H1 (cell line): ENCODE measurements around the gene FBXL16. TPM values are rescaled to one million over a fixed set of nuclear protein-coding genes. Genes with fewer than 3 reads are reported as not detected.
A peak's percentile ranks its signal among the peaks of the same experiment; 100 is the strongest.

Source experiments
- ASH2L ChIP-seq: fragments of 200-600, 300-600 bp; sonication (generic); IDR thresholded peaks from one replicate; pipeline ENCODE4 v1.7.1; 2017; ENCODE audit warnings: low read length
- BACH1 ChIP-seq: IDR thresholded peaks from 2 replicates; pipeline ENCODE4 v1.6.1; 2012; ENCODE audit warnings: low read length, improper control_type of control experiment
- CREB1 ChIP-seq: IDR thresholded peaks from 2 replicates; pipeline ENCODE4 v1.6.1; 2012; ENCODE audit warnings: inconsistent platforms
- GABPA ChIP-seq: IDR thresholded peaks from 2 replicates; pipeline ENCODE4 v1.6.1; 2011; ENCODE audit warnings: mild to moderate bottlenecking, low read length, moderate library complexity, borderline replicate concordance; ENCODE audit not compliant: insufficient read depth
- JUN ChIP-seq: IDR thresholded peaks from 2 replicates; pipeline ENCODE4 v1.6.1; 2011; ENCODE audit warnings: low read depth, mild to moderate bottlenecking, improper control_type of control experiment, low read length
- JUND ChIP-seq: IDR thresholded peaks from 2 replicates; pipeline ENCODE4 v1.6.1; 2011; ENCODE audit warnings: mild to moderate bottlenecking, improper control_type of control experiment, low read length
- KDM4A ChIP-seq: IDR thresholded peaks from one replicate; pipeline ENCODE4 v1.7.1; 2012; ENCODE audit warnings: low read depth, mild to moderate bottlenecking, moderate library complexity, low read length, inconsistent platforms; ENCODE audit not compliant: severe bottlenecking
- RBBP5 ChIP-seq: IDR thresholded peaks from 2 replicates; pipeline ENCODE4 v1.7.1; 2012; ENCODE audit warnings: low read depth, mild to moderate bottlenecking, inconsistent platforms, low read length, moderate library complexity, borderline replicate concordance
- SIN3A ChIP-seq, 2 experiments: IDR thresholded peaks in 1 of 2; conservative IDR thresholded peaks in 1 of 2; 2 replicates each; pipeline ENCODE4 v1.6.1; 2011 to 2012; ENCODE audit warnings: low read length in 2 of 2, improper control_type of control experiment in 1 of 2, low read depth in 1 of 2, mild to moderate bottlenecking in 1 of 2
- polyA plus RNA-seq, 7 experiments: library from polyadenylated mRNA; depleted of rRNA in 3 of 7; stranded (reverse) in 5 of 7; unstranded in 2 of 7; fragments of >200 nt in 5 of 7; fragments of 200-250 nt in 2 of 7; gene quantifications; 1 replicate in 5 of 7; 2 replicates in 1 of 7; 4 replicates in 1 of 7; pipeline versions ENCODE4 v1.2.1 to v1.2.3, GENCODE V29; 2011 to 2013; ENCODE audit warnings: missing spikeins in 2 of 7, mixed read lengths in 2 of 7
- total RNA-seq: library from RNA; stranded (reverse); fragmentation: NEBNext Ultra II Directional; extraction: Animal tissue kit (Norgen Biotek cat#: 25700); gene quantifications from 2 replicates; pipeline ENCODE4 v1.2.1, GENCODE V29; 2021
- TF ChIP-seq, protein P1 (sequence below): IDR thresholded peaks from 2 replicates; pipeline ENCODE4 v1.6.1; 2012; ENCODE audit warnings: low read length, inconsistent platforms
- TF ChIP-seq, protein P2 (sequence below): IDR thresholded peaks from 2 replicates; pipeline ENCODE4 v1.6.1; 2011; ENCODE audit warnings: low read length, improper control_type of control experiment

The FBXL16 gene
- total and polyA plus RNA-seq, 2 of the 8 experiments (the other 6 are each of a cell fraction or from before 2014, with no cell fraction given), result 12.5 to 12.8 TPM

DNA sequence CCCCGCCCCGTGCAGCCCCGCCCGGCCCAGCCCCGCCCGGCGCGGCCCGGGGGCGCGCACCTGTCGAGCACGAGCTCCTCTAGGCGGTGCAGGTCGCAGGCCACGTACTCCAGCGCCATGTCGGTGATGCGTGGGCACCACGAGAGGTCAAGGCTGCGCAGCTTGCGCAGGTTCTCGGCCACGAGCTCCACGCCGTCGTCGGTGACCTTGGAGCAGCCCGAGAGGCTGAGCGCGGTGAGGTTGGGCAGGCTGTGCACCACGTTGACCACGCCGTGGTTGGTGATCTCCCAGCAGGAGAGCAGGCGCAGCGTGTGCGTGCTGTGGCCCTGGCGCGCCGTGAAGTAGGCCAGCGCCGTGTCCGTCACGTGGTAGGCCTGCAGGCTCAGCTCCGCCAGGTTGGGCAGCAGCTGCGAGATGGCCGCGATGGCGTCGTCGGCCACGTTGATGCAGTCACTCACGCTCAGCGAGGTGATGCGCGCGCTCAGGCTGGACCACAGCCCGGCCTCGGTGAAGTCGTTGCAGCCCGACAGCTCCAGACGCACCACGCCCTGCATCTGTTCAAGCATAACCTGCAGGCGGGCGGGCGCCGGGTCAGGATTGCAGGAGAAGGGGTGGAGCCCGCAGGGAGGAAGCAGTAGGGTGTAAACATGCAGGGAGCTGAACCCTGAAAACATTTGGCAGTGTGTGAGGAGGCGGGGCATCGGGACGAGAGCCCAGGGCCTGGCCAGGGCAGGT is 10.1 kb downstream of the FBXL16 start (continued):
- 0 out of 4 replicates have a peak, but pooled peaks of 1 of the 2 experiments have one; percentile 12 for TF ChIP-seq SIN3A (conservative IDR thresholded peaks at IDR 0.05 in 1 of 2, IDR thresholded peaks at IDR 0.05 in 1 of 2; ENCODE audit: low read depth in 1 of 2, low read length in 2 of 2)
- TF ChIP-seq ASH2L, result peak; percentile 41
- TF ChIP-seq, protein P1, sequence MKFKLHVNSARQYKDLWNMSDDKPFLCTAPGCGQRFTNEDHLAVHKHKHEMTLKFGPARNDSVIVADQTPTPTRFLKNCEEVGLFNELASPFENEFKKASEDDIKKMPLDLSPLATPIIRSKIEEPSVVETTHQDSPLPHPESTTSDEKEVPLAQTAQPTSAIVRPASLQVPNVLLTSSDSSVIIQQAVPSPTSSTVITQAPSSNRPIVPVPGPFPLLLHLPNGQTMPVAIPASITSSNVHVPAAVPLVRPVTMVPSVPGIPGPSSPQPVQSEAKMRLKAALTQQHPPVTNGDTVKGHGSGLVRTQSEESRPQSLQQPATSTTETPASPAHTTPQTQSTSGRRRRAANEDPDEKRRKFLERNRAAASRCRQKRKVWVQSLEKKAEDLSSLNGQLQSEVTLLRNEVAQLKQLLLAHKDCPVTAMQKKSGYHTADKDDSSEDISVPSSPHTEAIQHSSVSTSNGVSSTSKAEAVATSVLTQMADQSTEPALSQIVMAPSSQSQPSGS, result no peak
- TF ChIP-seq GABPA, result 0 out of 2 replicates have a peak, but pooled peaks have one; percentile 57
- no peak for TF ChIP-seq JUND
- peak; percentile 94 for TF ChIP-seq KDM4A
- TF ChIP-seq RBBP5, result peak; percentile 86
- TF ChIP-seq BACH1, result peak; percentile 56; the same call in 1 of the 2 replicates
- TF ChIP-seq, protein P2, sequence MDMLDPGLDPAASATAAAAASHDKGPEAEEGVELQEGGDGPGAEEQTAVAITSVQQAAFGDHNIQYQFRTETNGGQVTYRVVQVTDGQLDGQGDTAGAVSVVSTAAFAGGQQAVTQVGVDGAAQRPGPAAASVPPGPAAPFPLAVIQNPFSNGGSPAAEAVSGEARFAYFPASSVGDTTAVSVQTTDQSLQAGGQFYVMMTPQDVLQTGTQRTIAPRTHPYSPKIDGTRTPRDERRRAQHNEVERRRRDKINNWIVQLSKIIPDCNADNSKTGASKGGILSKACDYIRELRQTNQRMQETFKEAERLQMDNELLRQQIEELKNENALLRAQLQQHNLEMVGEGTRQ, result peak; percentile 57
- peak; percentile 66 for TF ChIP-seq CREB1
- TF ChIP-seq JUN, result no peak
- TF ChIP-seq, all 59 proteins: peak for 14
